DND-41 (cell line): ENCODE results near the gene CAPRIN2.

Experiments
- CTCF ChIP-seq: IDR thresholded peaks from 2 replicates; pipeline ENCODE4 v1.5.1; 2012; ENCODE audit warnings: borderline replicate concordance, low read length, moderate library complexity, mild to moderate bottlenecking; ENCODE audit not compliant: poor library complexity, severe bottlenecking; ENCODE audit errors: extremely low read depth
- EZH2 ChIP-seq: IDR thresholded peaks from 3 replicates; pipeline ENCODE4 v1.6.1; 2012; ENCODE audit warnings: borderline replicate concordance, low read depth, mild to moderate bottlenecking, moderate library complexity, low read length, inconsistent platforms; ENCODE audit not compliant: severe bottlenecking

GRCh38 chr12:30679241-30679640 lies 75.5 kb downstream of the CAPRIN2 start:
- TF ChIP-seq CTCF (no peak), EZH2 (no peak)
